ENCODE results near the gene PAF1. TPM values are rescaled to one million over a fixed set of nuclear protein-coding genes. Genes with fewer than 3 reads are reported as not detected.

The PAF1 gene
- total and polyA plus RNA-seq, 2 of the 13 experiments (the other 11 are each of a cell fraction or from before 2014, with no cell fraction given): 30.2 to 31.1 TPM

GRCh38 chr19:39409208-39410016 lies 18.5 kb upstream of the PAF1 start (continued):
- TF ChIP-seq ZBTB25 (CRISPR knock-in tag; IDR thresholded peaks at IDR 0.05): 0 out of 2 replicates have a peak, but pooled peaks have one; percentile 23
- no peak for TF ChIP-seq HNF4A (CRISPR knock-in tag; IDR thresholded peaks at IDR 0.05)
- TF ChIP-seq ZNF678 (CRISPR knock-in tag; IDR thresholded peaks at IDR 0.05): no peak
- no peak for TF ChIP-seq NCOA2 (CRISPR knock-in tag; IDR thresholded peaks at IDR 0.05)
- TF ChIP-seq MAFK (conservative IDR thresholded peaks at IDR 0.05 in 1 of 2, IDR thresholded peaks at IDR 0.05 in 1 of 2; ENCODE audit: low read length in 2 of 2): no peak
- TF ChIP-seq ZBTB1 (CRISPR knock-in tag; IDR thresholded peaks at IDR 0.05; ENCODE audit: borderline replicate concordance): no peak
- peak; percentile 31; the same call in 1 of the 2 replicates for TF ChIP-seq GATAD2A (CRISPR knock-in tag; IDR thresholded peaks at IDR 0.05)
- no peak for TF ChIP-seq ZNF18 (CRISPR knock-in tag; IDR thresholded peaks at IDR 0.05; ENCODE audit: insufficient replicate concordance)
- 0 out of 2 replicates have a peak, but pooled peaks have one; percentile 19 for TF ChIP-seq MAX (IDR thresholded peaks at IDR 0.05)
- TF ChIP-seq ZNF224 (CRISPR knock-in tag; IDR thresholded peaks at IDR 0.05): no peak
- 0 out of 2 replicates have a peak, but pooled peaks have one; percentile 37 for TF ChIP-seq MTERF4 (CRISPR knock-in tag; IDR thresholded peaks at IDR 0.05)
- 0 out of 2 replicates have a peak, but pooled peaks have one; percentile 29 for TF ChIP-seq ZNF431 (CRISPR knock-in tag; IDR thresholded peaks at IDR 0.05; ENCODE audit: borderline replicate concordance, low read depth)
- TF ChIP-seq PAXIP1 (CRISPR knock-in tag; conservative IDR thresholded peaks at IDR 0.05): 0 out of 2 replicates have a peak, but pooled peaks have one; percentile 6
- no peak for TF ChIP-seq BCL3 (CRISPR knock-in tag; IDR thresholded peaks at IDR 0.05)
- no peak for TF ChIP-seq U2AF2 (IDR thresholded peaks at IDR 0.05; ENCODE audit: low read depth, low read length)
- TF ChIP-seq ZNF850 (CRISPR knock-in tag; conservative IDR thresholded peaks at IDR 0.05): no peak
- no peak for TF ChIP-seq ZNF3 (CRISPR knock-in tag; IDR thresholded peaks at IDR 0.05)
- TF ChIP-seq ZNF329 (CRISPR knock-in tag; IDR thresholded peaks at IDR 0.05; ENCODE audit: low read depth): no peak
- no peak for TF ChIP-seq RARA (CRISPR knock-in tag; IDR thresholded peaks at IDR 0.05)
- TF ChIP-seq EHMT2 (IDR thresholded peaks at IDR 0.05; ENCODE audit: borderline replicate concordance, low read depth, low read length): no peak
- TF ChIP-seq ZNF205 (CRISPR knock-in tag; IDR thresholded peaks at IDR 0.05): no peak

Measured in HepG2 (cell line).